HepG2 (cell line): ENCODE data around the gene HECA. TPM values are rescaled to one million over a fixed set of nuclear protein-coding genes. Genes with fewer than 3 reads are reported as not detected.

Experiments used
- ATAC-seq: fragments of 200-7000 bp; cut with Tn5 transposase; 3 replicates; pipeline ENCODE4 v1.9.1; 2020; ENCODE audit warnings: mild to moderate bottlenecking, moderate library complexity
- BruUV-seq: library from RNA; stranded (reverse); fragments of 400-500 nt; replicated peaks from 2 replicates; lab custom pipeline; 2021; lab: Mats Ljungman, UMichigan
- CTCF ChIA-PET: fragments of 300-600 bp; formaldehyde crosslinking; extraction: SDS; loops from one replicate; lab custom pipeline; 2021; ENCODE audit warnings: low total read pairs, inconsistent platforms, low intra/inter-chr PET ratio; lab: Yijun Ruan, JAX
- POLR2A ChIA-PET: fragments of 350-600 bp; sonication (Branson Sonifier 250); formaldehyde crosslinking; loops from one replicate; lab custom pipeline; 2020; ENCODE audit warnings: antibody characterized with exemption, inconsistent platforms; lab: Yijun Ruan, JAX
- DNase-seq: peaks from one replicate; pipeline ENCODE4 v3.0.0-alpha.2; 2015; ENCODE audit warnings: low spot score
- FAIRE-seq: peaks from 3 replicates; lab custom pipeline; 2011; peaks lifted over from hg19 to GRCh38; lab: Jason Lieb, UNC
- H2AFZ ChIP-seq: one replicate; pipeline ENCODE4 v1.6.1; 2011; ENCODE audit warnings: low read length, inconsistent platforms
- H3K27ac ChIP-seq: fragments of 300-600 bp; 3 replicates; pipeline ENCODE4 v1.8.0; 2011; ENCODE audit warnings: mixed run types, mild to moderate bottlenecking, mixed read lengths, low read length, inconsistent platforms; ENCODE audit not compliant: insufficient read depth; ENCODE audit errors: extremely low read length
- H3K27me3 ChIP-seq, 2 experiments: fragments of 200-600 bp in 1 of 2; 2 replicates in 1 of 2; 3 replicates in 1 of 2; pipeline versions ENCODE4 v1.6.0 to v1.8.0; 2011; ENCODE audit warnings: low read length in 2 of 2, mild to moderate bottlenecking in 2 of 2, moderate library complexity in 2 of 2, inconsistent platforms in 1 of 2; ENCODE audit not compliant: insufficient read depth in 2 of 2, control insufficient read depth in 1 of 2
- H3K36me3 ChIP-seq, 2 experiments: fragments of 200-600 bp in 1 of 2; replicated peaks in 1 of 2; 2 replicates in 1 of 2; 3 replicates in 1 of 2; pipeline versions ENCODE4 v1.5.1 to v1.8.0; 2011; ENCODE audit warnings: low read length in 2 of 2, inconsistent platforms in 1 of 2; ENCODE audit not compliant: insufficient read depth in 2 of 2, control insufficient read depth in 1 of 2
- H3K4me1 ChIP-seq: 2 replicates; pipeline ENCODE4 v1.5.1; 2012; ENCODE audit warnings: low read length, inconsistent platforms; ENCODE audit not compliant: insufficient read depth
- H3K4me2 ChIP-seq: 2 replicates; pipeline ENCODE4 v1.6.0; 2011; ENCODE audit warnings: low read depth, low read length, inconsistent platforms
- H3K4me3 ChIP-seq, 3 experiments: fragments of 200-600 bp in 1 of 3; sonication (generic), shearing (Covaris generic) in 1 of 3; replicated peaks in 1 of 3; 2 replicates each; pipeline ENCODE4 v1.5.1; 2011 to 2016; ENCODE audit warnings: low read length in 3 of 3, inconsistent platforms in 2 of 3, low read depth in 2 of 3, mild to moderate bottlenecking in 2 of 3, control low read depth in 1 of 3, mixed read lengths in 1 of 3; ENCODE audit not compliant: insufficient read depth in 1 of 3
- H3K79me2 ChIP-seq: one replicate; pipeline ENCODE4 v1.6.1; 2011; ENCODE audit warnings: low read length, inconsistent platforms; ENCODE audit not compliant: insufficient read depth
- H3K9ac ChIP-seq: 2 replicates; pipeline ENCODE4 v1.6.0; 2011; ENCODE audit warnings: mild to moderate bottlenecking, low read depth, low read length, inconsistent platforms; ENCODE audit not compliant: insufficient read depth
- H3K9me3 ChIP-seq: 2 replicates; pipeline ENCODE4 v1.5.1; 2012; ENCODE audit warnings: mild to moderate bottlenecking, low read length
- H4K20me1 ChIP-seq: 2 replicates; pipeline ENCODE4 v1.6.0; 2011; ENCODE audit warnings: inconsistent platforms, mild to moderate bottlenecking, low read length, moderate library complexity; ENCODE audit not compliant: insufficient read depth
- ATM ChIP-seq: fragments of 450-650 bp; IDR thresholded peaks from 2 replicates; pipeline ENCODE4 v1.7.1; 2017; ENCODE audit warnings: mild to moderate bottlenecking, borderline replicate concordance
- CAMTA2 ChIP-seq: sonication (generic); formaldehyde crosslinking; IDR thresholded peaks from 2 replicates; pipeline ENCODE4 v1.4.0; 2020; ENCODE audit warnings: mild to moderate bottlenecking, missing genetic modification reagents, borderline replicate concordance
- CREM ChIP-seq, 2 experiments: sonication (generic) in 1 of 2; formaldehyde crosslinking in 1 of 2; IDR thresholded peaks; 2 replicates each; pipeline versions ENCODE4 v1.4.0 to v1.6.1; 2016 to 2020; ENCODE audit warnings: antibody characterized with exemption in 1 of 2, mild to moderate bottlenecking in 1 of 2, missing genetic modification reagents in 1 of 2
- KAT7 ChIP-seq: IDR thresholded peaks from 2 replicates; pipeline ENCODE4 v1.6.1; 2018; ENCODE audit warnings: borderline replicate concordance, missing compliant biosample characterization
- KMT2B ChIP-seq: IDR thresholded peaks from 2 replicates; pipeline ENCODE4 v1.6.1; 2016; ENCODE audit warnings: missing genetic modification reagents, missing compliant biosample characterization
- PAWR ChIP-seq: sonication (generic); formaldehyde crosslinking; IDR thresholded peaks from 2 replicates; pipeline ENCODE4 v1.4.0; 2020; ENCODE audit warnings: missing genetic modification reagents, mild to moderate bottlenecking, borderline replicate concordance
- RBM39 ChIP-seq: fragments of 200-400 bp; formaldehyde crosslinking; IDR thresholded peaks from one replicate; pipeline ENCODE4 v1.6.1; 2018; ENCODE audit warnings: antibody characterized with exemption, mild to moderate bottlenecking, low read depth, low read length; ENCODE audit not compliant: poor library complexity, severe bottlenecking
- SMC3 ChIP-seq: IDR thresholded peaks from 2 replicates; pipeline ENCODE4 v1.6.1; 2011; ENCODE audit warnings: low read length, improper control_type of control experiment
- ZBTB21 ChIP-seq: sonication (generic); formaldehyde crosslinking; IDR thresholded peaks from 2 replicates; pipeline ENCODE4 v1.4.0; 2020; ENCODE audit warnings: missing genetic modification reagents
- ZFP36L1 ChIP-seq: sonication (generic); formaldehyde crosslinking; IDR thresholded peaks from 2 replicates; pipeline ENCODE4 v1.8.0; 2022; ENCODE audit warnings: mild to moderate bottlenecking, missing genetic modification reagents, moderate library complexity
- ZNF10 ChIP-seq: sonication (generic); formaldehyde crosslinking; IDR thresholded peaks from 2 replicates; pipeline ENCODE4 v1.4.0; 2020; ENCODE audit warnings: mild to moderate bottlenecking, low read depth, missing genetic modification reagents, borderline replicate concordance
- ZNF614 ChIP-seq: IDR thresholded peaks from 2 replicates; pipeline ENCODE4 v1.6.1; 2018; ENCODE audit warnings: missing biosample characterization, missing genetic modification reagents, inconsistent platforms, borderline replicate concordance
- ZNF782 ChIP-seq: sonication (generic); formaldehyde crosslinking; IDR thresholded peaks from 2 replicates; pipeline ENCODE4 v1.4.0; 2020; ENCODE audit warnings: missing genetic modification reagents, mild to moderate bottlenecking, borderline replicate concordance
- ZSCAN22 ChIP-seq: sonication (generic); formaldehyde crosslinking; IDR thresholded peaks from 2 replicates; pipeline ENCODE4 v1.4.0; 2020; ENCODE audit warnings: mild to moderate bottlenecking, missing genetic modification reagents
- WGBS: methylation state at CpG from one replicate; pipeline ENCODE4 v1.1.6; 2017; ENCODE audit warnings: low lambda C conversion rate; 5-methylcytosine and 5-hydroxymethylcytosine counted together
- in situ Hi-C: cut with HindIII; loops from 2 replicates; pipeline ENCODE4 v1.10.0; 2017; ENCODE audit warnings: low pct_unique_long_range_greater_than_20kb; ENCODE audit not compliant: extremely low pct_ligation_motif_present
- intact Hi-C: fragments of 100-400 bp; cut with micrococcal nuclease; formaldehyde crosslinking; loops from one replicate; pipeline ENCODE4 v1.10.0; 2022; ENCODE audit not compliant: unreplicated experiment
- polyA plus RNA-seq, 8 experiments: library from polyadenylated mRNA; depleted of rRNA in 3 of 8; stranded (reverse) in 7 of 8; unstranded in 1 of 8; fragments of >200 nt; fragmentation: Illumina TruSeq in 4 of 8; extraction: Trizol in 4 of 8; gene quantifications; 2 replicates each; pipeline versions ENCODE4 v1.2.1 to v1.2.3, GENCODE V29; 2011 to 2016; ENCODE audit warnings: low read depth in 4 of 8, missing spikeins in 1 of 8, mixed read lengths in 1 of 8; ENCODE audit not compliant: insufficient read depth in 1 of 8
- total RNA-seq, 5 experiments: library from RNA; depleted of rRNA; stranded (reverse); fragments of >200 nt; fragmentation: Illumina TruSeq; extraction: Trizol; gene quantifications; 2 replicates each; pipeline ENCODE4 v1.2.3, GENCODE V29; 2016; ENCODE audit warnings: low read depth in 1 of 5
- TF ChIP-seq, protein P1 (sequence below): sonication (generic); formaldehyde crosslinking; IDR thresholded peaks from 2 replicates; pipeline ENCODE4 v1.8.0; 2022; ENCODE audit warnings: mild to moderate bottlenecking, missing genetic modification reagents
- TF ChIP-seq, protein P2 (sequence below): sonication (generic); formaldehyde crosslinking; IDR thresholded peaks from 2 replicates; pipeline ENCODE4 v1.4.0; 2020; ENCODE audit warnings: mild to moderate bottlenecking, missing genetic modification reagents
- TF ChIP-seq, protein P3 (sequence below): sonication (generic); formaldehyde crosslinking; IDR thresholded peaks from 2 replicates; pipeline ENCODE4 v1.4.0; 2020; ENCODE audit warnings: mild to moderate bottlenecking, low read depth, missing genetic modification reagents
- TF ChIP-seq, protein P4 (sequence below): sonication (generic); formaldehyde crosslinking; IDR thresholded peaks from 2 replicates; pipeline ENCODE4 v1.4.0; 2020; ENCODE audit warnings: missing genetic modification reagents
- TF ChIP-seq, protein P5 (sequence below): sonication (generic); formaldehyde crosslinking; conservative IDR thresholded peaks from 2 replicates; pipeline ENCODE4 v1.4.0; 2020; ENCODE audit warnings: missing genetic modification reagents

Gene HECA
- total and polyA plus RNA-seq, 2 of the 13 experiments (the other 11 are each of a cell fraction or from before 2014, with no cell fraction given) = 0.18 to 0.49 TPM

DNA sequence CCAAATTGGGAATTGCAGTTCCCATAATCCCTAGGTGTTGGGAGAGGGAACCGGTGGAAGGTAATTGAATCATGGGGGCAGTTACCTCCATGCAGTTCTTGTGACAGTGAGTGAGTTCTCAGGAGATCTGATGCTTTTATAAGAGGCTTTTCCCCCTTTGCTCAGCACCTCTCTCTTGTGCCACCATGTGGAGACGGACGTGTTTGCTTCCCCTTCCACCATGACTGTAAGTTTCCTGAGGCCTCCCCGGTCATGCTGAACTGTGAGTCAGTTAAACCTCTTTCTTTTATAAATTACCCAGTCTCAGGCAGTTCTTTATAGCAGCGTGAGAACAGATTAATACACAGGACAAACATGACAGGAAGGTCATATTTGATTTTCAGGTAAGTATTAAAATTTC is 25.3 kb upstream of the HECA start:
- no peaks in the 10 kb centered on the region; a peak in 1 of 5 replicates for H3K27me3 ChIP-seq
- in situ Hi-C loops = no loop called here
- no peaks in the 10 kb centered on the region for H4K20me1 ChIP-seq
- H3K4me1 ChIP-seq = no peaks in the 10 kb centered on the region
- peak; percentile 88 for ATAC-seq
- H2AFZ ChIP-seq = no peak overlapping the region
- ChIA-PET POLR2A (no interaction called here), CTCF (interaction anchor here (1.2 kb wide), 2 partner anchors 292 to 293 kb away, joined by 3 to 9 read pairs; no protein-coding TSS in a partner anchor)
- peak; percentile 81 for FAIRE-seq
- no TSS peak for BruUV-seq
- DNase-seq = peak; percentile 51
- no peak overlapping the region for H3K9ac ChIP-seq
- 5% methylated on average over 5 of the region's 5 CpGs for WGBS
- no peaks in the 10 kb centered on the region for H3K79me2 ChIP-seq
- H3K4me2 ChIP-seq = no peak overlapping the region
- intact Hi-C loops = loop anchor here (1.0 to 5.0 kb wide), 2 partner anchors 122 to 293 kb away; partner anchors contain the start of gene REPS1
- no peaks in the 10 kb centered on the region for H3K36me3 ChIP-seq
- H3K27ac ChIP-seq = no peak overlapping the region
- no peaks in the 10 kb centered on the region for H3K9me3 ChIP-seq
- H3K4me3 ChIP-seq = no peak overlapping the region
- TF ChIP-seq ZNF614 (CRISPR knock-in tag) (no peak), PAWR (CRISPR knock-in tag) (no peak), ZSCAN22 (CRISPR knock-in tag) (no peak), ZNF782 (CRISPR knock-in tag) (no peak), SMC3 (peak; percentile 67; the same call in 1 of the 2 replicates), ZFP36L1 (CRISPR knock-in tag) (no peak), KAT7 (CRISPR knock-in tag) (no peak), RBM39 (no peak), CAMTA2 (CRISPR knock-in tag) (no peak), CREM (IDR thresholded peaks at IDR 0.05) (no peak), CREM (CRISPR knock-in tag; IDR thresholded peaks at IDR 0.05) (no peak), KMT2B (no peak), ATM (no peak), ZNF10 (CRISPR knock-in tag) (no peak), ZBTB21 (CRISPR knock-in tag) (no peak)
- TF ChIP-seq, protein P1, sequence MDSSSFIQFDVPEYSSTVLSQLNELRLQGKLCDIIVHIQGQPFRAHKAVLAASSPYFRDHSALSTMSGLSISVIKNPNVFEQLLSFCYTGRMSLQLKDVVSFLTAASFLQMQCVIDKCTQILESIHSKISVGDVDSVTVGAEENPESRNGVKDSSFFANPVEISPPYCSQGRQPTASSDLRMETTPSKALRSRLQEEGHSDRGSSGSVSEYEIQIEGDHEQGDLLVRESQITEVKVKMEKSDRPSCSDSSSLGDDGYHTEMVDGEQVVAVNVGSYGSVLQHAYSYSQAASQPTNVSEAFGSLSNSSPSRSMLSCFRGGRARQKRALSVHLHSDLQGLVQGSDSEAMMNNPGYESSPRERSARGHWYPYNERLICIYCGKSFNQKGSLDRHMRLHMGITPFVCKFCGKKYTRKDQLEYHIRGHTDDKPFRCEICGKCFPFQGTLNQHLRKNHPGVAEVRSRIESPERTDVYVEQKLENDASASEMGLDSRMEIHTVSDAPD (CRISPR knock-in tag) = 0 out of 2 replicates have a peak, but pooled peaks have one; percentile 29
- TF ChIP-seq, protein P2, sequence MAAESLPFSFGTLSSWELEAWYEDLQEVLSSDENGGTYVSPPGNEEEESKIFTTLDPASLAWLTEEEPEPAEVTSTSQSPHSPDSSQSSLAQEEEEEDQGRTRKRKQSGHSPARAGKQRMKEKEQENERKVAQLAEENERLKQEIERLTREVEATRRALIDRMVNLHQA = no peak
- TF ChIP-seq, protein P3, sequence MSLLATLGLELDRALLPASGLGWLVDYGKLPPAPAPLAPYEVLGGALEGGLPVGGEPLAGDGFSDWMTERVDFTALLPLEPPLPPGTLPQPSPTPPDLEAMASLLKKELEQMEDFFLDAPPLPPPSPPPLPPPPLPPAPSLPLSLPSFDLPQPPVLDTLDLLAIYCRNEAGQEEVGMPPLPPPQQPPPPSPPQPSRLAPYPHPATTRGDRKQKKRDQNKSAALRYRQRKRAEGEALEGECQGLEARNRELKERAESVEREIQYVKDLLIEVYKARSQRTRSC (CRISPR knock-in tag) = no peak
- TF ChIP-seq, protein P4, sequence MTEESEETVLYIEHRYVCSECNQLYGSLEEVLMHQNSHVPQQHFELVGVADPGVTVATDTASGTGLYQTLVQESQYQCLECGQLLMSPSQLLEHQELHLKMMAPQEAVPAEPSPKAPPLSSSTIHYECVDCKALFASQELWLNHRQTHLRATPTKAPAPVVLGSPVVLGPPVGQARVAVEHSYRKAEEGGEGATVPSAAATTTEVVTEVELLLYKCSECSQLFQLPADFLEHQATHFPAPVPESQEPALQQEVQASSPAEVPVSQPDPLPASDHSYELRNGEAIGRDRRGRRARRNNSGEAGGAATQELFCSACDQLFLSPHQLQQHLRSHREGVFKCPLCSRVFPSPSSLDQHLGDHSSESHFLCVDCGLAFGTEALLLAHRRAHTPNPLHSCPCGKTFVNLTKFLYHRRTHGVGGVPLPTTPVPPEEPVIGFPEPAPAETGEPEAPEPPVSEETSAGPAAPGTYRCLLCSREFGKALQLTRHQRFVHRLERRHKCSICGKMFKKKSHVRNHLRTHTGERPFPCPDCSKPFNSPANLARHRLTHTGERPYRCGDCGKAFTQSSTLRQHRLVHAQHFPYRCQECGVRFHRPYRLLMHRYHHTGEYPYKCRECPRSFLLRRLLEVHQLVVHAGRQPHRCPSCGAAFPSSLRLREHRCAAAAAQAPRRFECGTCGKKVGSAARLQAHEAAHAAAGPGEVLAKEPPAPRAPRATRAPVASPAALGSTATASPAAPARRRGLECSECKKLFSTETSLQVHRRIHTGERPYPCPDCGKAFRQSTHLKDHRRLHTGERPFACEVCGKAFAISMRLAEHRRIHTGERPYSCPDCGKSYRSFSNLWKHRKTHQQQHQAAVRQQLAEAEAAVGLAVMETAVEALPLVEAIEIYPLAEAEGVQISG = no peak
- TF ChIP-seq, protein P5, sequence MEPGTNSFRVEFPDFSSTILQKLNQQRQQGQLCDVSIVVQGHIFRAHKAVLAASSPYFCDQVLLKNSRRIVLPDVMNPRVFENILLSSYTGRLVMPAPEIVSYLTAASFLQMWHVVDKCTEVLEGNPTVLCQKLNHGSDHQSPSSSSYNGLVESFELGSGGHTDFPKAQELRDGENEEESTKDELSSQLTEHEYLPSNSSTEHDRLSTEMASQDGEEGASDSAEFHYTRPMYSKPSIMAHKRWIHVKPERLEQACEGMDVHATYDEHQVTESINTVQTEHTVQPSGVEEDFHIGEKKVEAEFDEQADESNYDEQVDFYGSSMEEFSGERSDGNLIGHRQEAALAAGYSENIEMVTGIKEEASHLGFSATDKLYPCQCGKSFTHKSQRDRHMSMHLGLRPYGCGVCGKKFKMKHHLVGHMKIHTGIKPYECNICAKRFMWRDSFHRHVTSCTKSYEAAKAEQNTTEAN (CRISPR knock-in tag) = no peak
